GOT3 (cell line): Measurements from ENCODE around the gene P2RX5.
"Not testable (repeated sequence)": the region's sequence is repeated elsewhere in the genome, so short reads cannot be mapped to it uniquely, and the experiment has no call there.

Experiments
- DNase-seq: peaks from one replicate; lab custom pipeline; 2025; ENCODE audit warnings: mixed read lengths; lab: John Stamatoyannopoulos, UW

Gene P2RX5

GRCh38 chr17:3695723-3696411 lies at the start of gene P2RX5:
Gene P2RX5 (minus strand): TSS chr17:3696155. CDS start chr17:3696005, 150 bp downstream.
- no peak for DNase-seq

GRCh38 chr17:3745071-3745470 lies 49.1 kb upstream of the P2RX5 start:
- DNase-seq: no peak

GRCh38 chr17:3744014-3744413 lies 48.1 kb upstream of the P2RX5 start:
- no peak for DNase-seq

GRCh38 chr17:3740611-3741073 lies 44.7 kb upstream of the P2RX5 start:
- DNase-seq: no peak

GRCh38 chr17:3739422-3740124 lies 43.6 kb upstream of the P2RX5 start:
- no peak for DNase-seq

GRCh38 chr17:3738562-3739295 lies 42.8 kb upstream of the P2RX5 start:
- no peak for DNase-seq

GRCh38 chr17:3735515-3735914 lies 39.6 kb upstream of the P2RX5 start:
- DNase-seq: no peak

- DNase-seq: not testable (repeated sequence)
Measured at GRCh38 chr17:3734911-3735276, 38.9 kb upstream of the P2RX5 start.

- DNase-seq: no peak
Measured at GRCh38 chr17:3732210-3732621, 36.3 kb upstream of the P2RX5 start.

- DNase-seq: no peak
Measured at GRCh38 chr17:3730881-3731429, 35.0 kb upstream of the P2RX5 start.

- DNase-seq: no peak
Measured at GRCh38 chr17:3729881-3730280, 33.9 kb upstream of the P2RX5 start.

- not testable (repeated sequence) for DNase-seq
Measured at GRCh38 chr17:3728099-3728498, 32.1 kb upstream of the P2RX5 start.

- DNase-seq: no peak
Measured at GRCh38 chr17:3727041-3727440, 31.1 kb upstream of the P2RX5 start.

GRCh38 chr17:3724378-3725077 lies 28.6 kb upstream of the P2RX5 start:
- no peak for DNase-seq

- peak; percentile 70 for DNase-seq
Measured at GRCh38 chr17:3723556-3724377, 27.8 kb upstream of the P2RX5 start, which contains the start of gene HASPIN. Gene HASPIN (plus strand): TSS chr17:3723903. CDS start chr17:3723936, 33 bp downstream.

GRCh38 chr17:3723188-3723555 lies 27.2 kb upstream of the P2RX5 start:
- no peak for DNase-seq

- DNase-seq: no peak
Measured at GRCh38 chr17:3722716-3723115, 26.8 kb upstream of the P2RX5 start.

- no peak for DNase-seq
Measured at GRCh38 chr17:3719265-3719664, 23.3 kb upstream of the P2RX5 start.

GRCh38 chr17:3718201-3718600 lies 22.2 kb upstream of the P2RX5 start:
- DNase-seq: no peak

- DNase-seq: no peak
Measured at GRCh38 chr17:3715296-3715695, 19.3 kb upstream of the P2RX5 start.
